Measurements from ENCODE around the gene SAG. TPM values are rescaled to one million over a fixed set of nuclear protein-coding genes. Genes with fewer than 3 reads are reported as not detected.

Gene SAG
- total RNA-seq, 4 donors from 2014 or later: 0.07 TPM; not detected in 3

- intact Hi-C loops (cut with DNase I; ENCODE audit: low total_unique reads): no loop called here
- no peak overlapping the region for H3K27ac ChIP-seq
- no peaks in the 10 kb centered on the region for H3K36me3 ChIP-seq
- no peak for DNase-seq
- H3K4me1 ChIP-seq: peaks cover 0 to 15% of the 10 kb centered on the region in 2 donors
- H3K27me3 ChIP-seq: no peaks in the 10 kb centered on the region
- TF ChIP-seq CTCF (IDR thresholded peaks at IDR 0.05): no peak
- TF ChIP-seq POLR2A (IDR thresholded peaks at IDR 0.05): no peak
- H3K9me3 ChIP-seq: no peaks in the 10 kb centered on the region
- no peak overlapping the region for H3K4me3 ChIP-seq
Measured at GRCh38 chr2:233384015-233384414, 76.4 kb downstream of the SAG start.

- TF ChIP-seq CTCF (IDR thresholded peaks at IDR 0.05): no peak
- TF ChIP-seq POLR2A (IDR thresholded peaks at IDR 0.05): no peak
- H3K4me3 ChIP-seq: no peak overlapping the region
- H3K9me3 ChIP-seq: no peaks in the 10 kb centered on the region
- H3K4me1 ChIP-seq: peaks cover 0 to 15% of the 10 kb centered on the region in 2 donors
- intact Hi-C loops (cut with DNase I; ENCODE audit: low total_unique reads): no loop called here
- no peak for DNase-seq
- peak overlapping the region; percentile 33 to 46 for H3K27ac ChIP-seq
- no peaks in the 10 kb centered on the region for H3K27me3 ChIP-seq
- no peaks in the 10 kb centered on the region for H3K36me3 ChIP-seq
Measured at GRCh38 chr2:233384811-233385488, 77.3 kb downstream of the SAG start.

- intact Hi-C loops (cut with DNase I; ENCODE audit: low total_unique reads): no loop called here
- H3K4me1 ChIP-seq: peaks cover 0 to 15% of the 10 kb centered on the region in 2 donors
Measured at GRCh38 chr2:233385489-233386044, 78.0 kb downstream of the SAG start.

GRCh38 chr2:233386382-233387041, 78.9 kb downstream of the SAG start:
- no peak overlapping the region for H3K4me3 ChIP-seq
- H3K4me1 ChIP-seq: peaks cover 0 to 15% of the 10 kb centered on the region in 2 donors
- TF ChIP-seq CTCF (IDR thresholded peaks at IDR 0.05): no peak
- no peak for TF ChIP-seq POLR2A (IDR thresholded peaks at IDR 0.05)
- H3K36me3 ChIP-seq: no peaks in the 10 kb centered on the region
- H3K9me3 ChIP-seq: no peaks in the 10 kb centered on the region
- H3K27me3 ChIP-seq: no peaks in the 10 kb centered on the region
- H3K27ac ChIP-seq: peak overlapping the region; percentile 85 to 89
- intact Hi-C loops (cut with DNase I; ENCODE audit: low total_unique reads): no loop called here
- no peak for DNase-seq

More at GRCh38 chr2:233385489-233386044, 78.0 kb downstream of the SAG start:
- no peaks in the 10 kb centered on the region for H3K27me3 ChIP-seq
- TF ChIP-seq POLR2A (IDR thresholded peaks at IDR 0.05): no peak
- peak overlapping the region; percentile 85 to 89 for H3K27ac ChIP-seq
- H3K4me3 ChIP-seq: no peak overlapping the region
- no peaks in the 10 kb centered on the region for H3K9me3 ChIP-seq
- no peak for DNase-seq
- H3K36me3 ChIP-seq: no peaks in the 10 kb centered on the region

DNA sequence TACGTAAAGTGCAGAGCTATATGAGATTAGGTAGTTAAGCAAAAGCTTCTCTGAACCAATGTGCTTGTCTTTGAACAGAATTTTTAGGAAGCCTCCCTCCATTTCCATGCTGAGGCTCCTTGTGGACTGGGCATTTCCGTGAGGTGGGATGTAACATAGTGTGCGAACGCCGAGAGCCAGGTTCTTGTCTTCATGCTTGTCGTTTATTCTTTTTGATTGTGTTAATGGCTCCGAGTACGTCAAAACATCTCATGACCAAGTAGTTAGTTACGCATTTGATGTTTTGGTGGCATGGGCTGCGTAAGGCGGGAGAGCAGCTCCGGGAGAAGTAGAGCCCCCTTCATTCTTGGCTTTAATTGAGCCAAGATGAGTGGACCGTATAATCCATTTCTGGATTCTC, 79.6 kb downstream of the SAG start:
- Histone ChIP-seq H3K4me1 (peaks cover 0 to 15% of the 10 kb centered on the region in 2 donors), H3K27me3 (no peaks in the 10 kb centered on the region), H3K9me3 (no peaks in the 10 kb centered on the region), H3K27ac (peak overlapping the region; percentile 85 to 89), H3K36me3 (no peaks in the 10 kb centered on the region), H3K4me3 (peak overlapping the region; percentile 6 to 15)
- no peak for TF ChIP-seq POLR2A (IDR thresholded peaks at IDR 0.05)
- no peak for TF ChIP-seq CTCF (IDR thresholded peaks at IDR 0.05)
- DNase-seq: no peak
- intact Hi-C loops (cut with DNase I; ENCODE audit: low total_unique reads): no loop called here

Data from uterus (tissue), 4 donors.